Measurements from ENCODE around the gene PRPF18. TPM values are rescaled to one million over a fixed set of nuclear protein-coding genes. Genes with fewer than 3 reads are reported as not detected.

Gene PRPF18
- total RNA-seq, 1 donor from 2014 or later: 24.8 TPM

DNA sequence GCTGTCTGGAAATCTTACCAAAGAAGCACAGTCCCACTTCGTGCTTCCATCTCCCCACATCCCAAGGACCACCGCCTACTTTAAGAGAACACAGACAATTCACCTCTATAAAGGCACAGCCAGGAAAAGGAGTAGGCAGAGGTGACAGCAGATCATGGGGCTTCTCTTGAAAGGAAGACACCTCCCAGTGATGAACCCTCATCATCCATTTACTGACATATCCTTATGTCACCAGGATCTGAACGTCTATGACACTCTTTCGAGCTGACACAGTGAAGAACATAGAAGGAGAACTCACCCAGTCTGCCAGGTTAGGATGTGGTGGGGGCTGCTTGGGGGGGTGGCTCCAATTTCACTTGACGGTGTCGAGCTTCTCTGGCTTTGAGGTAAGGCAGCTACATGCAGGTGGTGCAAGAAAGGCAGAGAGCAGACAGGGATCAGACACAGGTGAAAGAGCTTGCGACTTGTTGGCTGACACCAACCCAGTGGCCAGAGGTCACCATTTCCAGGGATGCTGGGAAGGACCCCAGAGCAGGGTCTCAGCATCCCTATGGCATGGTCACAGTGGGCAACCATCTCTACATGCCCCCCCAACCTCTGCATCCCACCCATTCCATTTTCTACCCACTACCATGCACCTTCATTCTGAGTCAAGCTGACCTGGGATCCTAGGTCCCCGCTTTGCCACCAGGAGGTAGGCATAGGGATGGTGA, 67.5 kb downstream of the PRPF18 start:
- no peaks in the 10 kb centered on the region for H3K9me3 Mint-ChIP-seq
- no peak overlapping the region for H3K27ac Mint-ChIP-seq
- H3K27me3 Mint-ChIP-seq (ENCODE audit: insufficient read depth): no peaks in the 10 kb centered on the region
- peaks cover 5% of the 10 kb centered on the region for H3K36me3 Mint-ChIP-seq (ENCODE audit: low read depth)
- intact Hi-C loops (cut with micrococcal nuclease): no loop called here
- no peak for DNase-seq (ENCODE audit: low spot score)
- H3K4me1 Mint-ChIP-seq (ENCODE audit: low read depth): peaks cover under 1% of the 10 kb centered on the region
- H3K4me3 Mint-ChIP-seq: no peak overlapping the region

DNA sequence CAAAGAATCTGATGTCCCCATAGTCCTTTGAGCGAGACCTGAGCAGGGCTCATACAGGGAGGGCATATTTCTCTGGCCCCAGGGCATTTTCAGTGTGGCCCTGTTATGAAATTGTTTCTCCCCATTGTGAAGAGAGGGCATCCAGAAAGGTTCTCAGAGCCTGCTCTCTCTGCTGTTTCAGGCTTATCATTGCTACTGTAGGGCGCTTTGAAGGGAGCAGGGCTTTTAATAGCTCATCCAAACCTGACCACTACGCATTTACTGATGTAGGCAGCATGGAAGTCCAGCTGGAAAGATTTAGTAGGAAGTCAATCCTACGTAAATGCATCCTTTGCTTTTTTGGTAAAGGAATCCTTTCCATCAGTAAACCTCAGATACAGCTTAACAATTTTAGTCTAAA, 68.1 kb downstream of the PRPF18 start:
- DNase-seq (ENCODE audit: low spot score): no peak
- intact Hi-C loops (cut with micrococcal nuclease): no loop called here
- H3K36me3 Mint-ChIP-seq (ENCODE audit: low read depth): peaks cover 5% of the 10 kb centered on the region
- no peaks in the 10 kb centered on the region for H3K9me3 Mint-ChIP-seq
- H3K4me1 Mint-ChIP-seq (ENCODE audit: low read depth): peaks cover 2% of the 10 kb centered on the region
- no peak overlapping the region for H3K27ac Mint-ChIP-seq
- H3K4me3 Mint-ChIP-seq: no peak overlapping the region
- no peaks in the 10 kb centered on the region for H3K27me3 Mint-ChIP-seq (ENCODE audit: insufficient read depth)

DNA sequence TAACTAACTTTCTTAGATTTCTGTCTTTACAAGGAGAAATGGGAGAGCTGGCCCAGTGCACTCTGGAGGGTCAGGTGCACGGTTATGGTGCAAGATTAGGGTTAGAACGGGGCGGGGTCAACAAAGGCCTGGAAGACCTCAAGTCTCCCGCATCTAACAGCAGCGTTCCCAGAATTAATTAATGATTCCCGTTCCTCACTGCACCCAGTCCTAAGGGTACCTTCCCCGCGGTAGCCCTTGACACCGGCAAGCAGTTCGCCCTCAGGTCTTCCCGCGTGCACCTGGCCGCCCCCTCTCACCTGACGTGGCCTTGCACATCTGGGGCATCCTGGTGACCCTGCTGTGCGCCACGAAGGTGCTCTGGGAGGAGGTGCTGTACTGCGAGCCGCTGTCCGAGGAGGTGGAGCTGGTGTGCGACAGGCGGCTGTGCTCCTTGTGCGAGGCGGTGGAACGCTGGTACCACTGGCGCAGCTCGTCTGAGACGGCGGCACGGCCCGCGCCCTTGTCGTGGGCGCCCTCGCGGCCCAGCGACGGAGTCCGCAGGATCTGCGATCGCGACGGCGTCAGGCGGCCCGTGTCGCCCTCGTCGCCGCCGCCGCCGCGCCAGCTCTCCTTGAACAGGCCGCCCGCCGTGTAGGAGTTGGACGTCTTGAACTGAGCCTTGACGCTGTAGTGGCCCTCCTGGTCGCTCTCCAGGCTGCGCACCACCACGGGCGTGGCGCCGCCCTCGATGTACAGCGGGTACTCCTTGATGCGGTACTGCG, 69.8 kb downstream of the PRPF18 start:
- H3K27me3 Mint-ChIP-seq (ENCODE audit: insufficient read depth): peaks cover 2% of the 10 kb centered on the region
- H3K4me3 Mint-ChIP-seq: no peak overlapping the region
- intact Hi-C loops (cut with micrococcal nuclease): no loop called here
- peaks cover 5% of the 10 kb centered on the region for H3K36me3 Mint-ChIP-seq (ENCODE audit: low read depth)
- H3K9me3 Mint-ChIP-seq: no peaks in the 10 kb centered on the region
- no peak overlapping the region for H3K27ac Mint-ChIP-seq
- peaks cover 7% of the 10 kb centered on the region for H3K4me1 Mint-ChIP-seq (ENCODE audit: low read depth)
- no peak for DNase-seq (ENCODE audit: low spot score)

DNA sequence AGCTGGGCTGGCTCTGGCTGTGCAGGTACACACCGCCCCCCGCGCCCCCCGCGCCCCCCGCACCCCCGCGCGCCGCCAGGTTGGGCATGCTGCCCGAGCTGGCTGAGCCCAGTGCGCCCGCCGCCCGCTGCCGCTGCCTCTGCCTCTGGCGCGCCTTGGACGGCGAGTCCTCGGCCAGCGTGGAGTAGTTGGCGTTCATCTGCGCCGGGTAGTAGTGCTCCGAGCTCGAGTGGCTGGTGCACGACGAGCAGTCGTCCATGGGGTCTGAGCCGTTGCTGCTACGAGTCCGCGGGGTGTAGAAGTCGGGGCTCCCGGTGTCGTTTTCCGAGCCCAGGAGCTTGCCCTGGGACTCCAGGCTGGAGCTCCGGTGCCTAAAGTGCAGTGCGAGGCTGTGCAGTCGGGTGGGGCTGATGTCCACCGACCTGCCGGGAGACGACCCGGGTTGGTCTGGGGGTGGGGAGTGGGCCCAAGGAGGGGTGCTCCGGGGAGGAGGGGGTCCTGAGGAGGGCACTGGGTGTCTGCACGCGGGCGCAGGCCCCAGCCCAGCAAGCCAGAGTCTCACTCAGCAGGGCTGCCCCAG, 70.4 kb downstream of the PRPF18 start:
- no peak for DNase-seq (ENCODE audit: low spot score)
- Mint-ChIP-seq H3K36me3 (ENCODE audit: low read depth) (peaks cover 5% of the 10 kb centered on the region), H3K27me3 (ENCODE audit: insufficient read depth) (peaks cover 2% of the 10 kb centered on the region), H3K4me3 (no peak overlapping the region), H3K9me3 (no peaks in the 10 kb centered on the region), H3K27ac (no peak overlapping the region), H3K4me1 (ENCODE audit: low read depth) (peaks cover 7% of the 10 kb centered on the region)
- intact Hi-C loops (cut with micrococcal nuclease): no loop called here

DNA sequence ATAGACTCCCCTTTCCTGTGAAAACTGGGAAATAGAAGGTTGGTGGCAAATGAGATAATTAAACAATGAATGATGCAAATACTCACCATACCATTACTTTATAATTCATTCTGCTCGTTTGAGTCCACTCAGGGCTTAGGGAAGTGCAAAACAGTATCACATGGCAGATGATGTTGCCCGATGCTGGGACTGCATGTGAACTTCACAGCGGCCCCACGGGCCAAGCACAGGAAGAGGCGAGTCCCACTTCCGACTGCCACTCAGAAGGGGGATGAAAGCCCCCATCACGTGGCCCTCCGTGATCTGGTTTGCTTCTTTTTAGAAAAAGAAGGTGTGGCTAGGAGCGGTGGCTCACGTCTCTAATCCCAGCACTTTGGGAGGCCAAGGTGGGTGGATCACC, 71.5 kb downstream of the PRPF18 start:
- intact Hi-C loops (cut with micrococcal nuclease): no loop called here
- Mint-ChIP-seq H3K27me3 (ENCODE audit: insufficient read depth) (peaks cover 2% of the 10 kb centered on the region), H3K27ac (no peak overlapping the region), H3K4me1 (ENCODE audit: low read depth) (peaks cover 7% of the 10 kb centered on the region), H3K4me3 (no peak overlapping the region), H3K36me3 (ENCODE audit: low read depth) (peaks cover 5% of the 10 kb centered on the region), H3K9me3 (no peaks in the 10 kb centered on the region)
- no peak for DNase-seq (ENCODE audit: low spot score)

DNA sequence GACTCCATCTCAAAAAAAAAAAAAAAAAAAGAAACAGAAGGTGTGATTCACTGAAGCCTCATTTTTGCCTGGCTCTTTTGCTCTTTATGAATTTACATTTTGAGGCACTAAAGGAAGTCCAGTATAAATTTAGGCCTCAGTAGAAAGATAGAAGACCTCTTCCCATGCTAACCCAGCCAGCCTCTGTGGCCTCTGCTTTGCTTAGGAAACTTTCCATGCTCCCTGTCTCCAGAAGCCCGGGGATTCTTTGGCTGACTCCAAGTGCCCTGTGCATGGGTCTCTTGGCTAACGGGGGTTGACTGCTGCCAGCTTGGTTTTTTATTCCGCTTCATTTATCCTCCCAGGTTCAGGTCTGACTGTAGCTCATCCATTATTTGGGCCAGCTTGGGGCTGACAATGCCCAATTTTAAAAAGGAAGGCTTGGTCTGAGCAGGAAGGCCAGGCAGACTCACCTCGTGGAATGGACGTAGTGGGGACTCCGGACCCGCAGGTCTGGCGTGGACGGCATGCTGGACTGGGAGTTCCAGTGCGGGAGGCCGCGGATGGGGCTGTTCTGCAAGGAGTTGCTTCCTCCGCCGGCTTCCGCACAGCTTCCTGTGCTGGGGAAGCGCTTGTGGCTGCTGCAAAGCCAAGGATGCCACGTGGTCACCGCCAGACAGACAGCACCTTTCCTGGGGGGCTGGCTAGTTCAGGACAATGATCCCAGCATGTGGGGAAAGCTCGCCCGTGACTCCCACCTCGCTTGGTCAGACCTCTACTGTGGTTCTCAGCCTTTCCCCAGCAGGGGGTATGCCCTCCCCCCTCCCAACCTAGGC, 72.3 kb downstream of the PRPF18 start:
- no peak for DNase-seq (ENCODE audit: low spot score)
- Mint-ChIP-seq H3K27me3 (ENCODE audit: insufficient read depth) (peaks cover 2% of the 10 kb centered on the region), H3K9me3 (no peaks in the 10 kb centered on the region), H3K36me3 (ENCODE audit: low read depth) (peaks cover 3% of the 10 kb centered on the region), H3K4me3 (no peak overlapping the region), H3K27ac (no peak overlapping the region), H3K4me1 (ENCODE audit: low read depth) (peaks cover 7% of the 10 kb centered on the region)
- intact Hi-C loops (cut with micrococcal nuclease): no loop called here

DNA sequence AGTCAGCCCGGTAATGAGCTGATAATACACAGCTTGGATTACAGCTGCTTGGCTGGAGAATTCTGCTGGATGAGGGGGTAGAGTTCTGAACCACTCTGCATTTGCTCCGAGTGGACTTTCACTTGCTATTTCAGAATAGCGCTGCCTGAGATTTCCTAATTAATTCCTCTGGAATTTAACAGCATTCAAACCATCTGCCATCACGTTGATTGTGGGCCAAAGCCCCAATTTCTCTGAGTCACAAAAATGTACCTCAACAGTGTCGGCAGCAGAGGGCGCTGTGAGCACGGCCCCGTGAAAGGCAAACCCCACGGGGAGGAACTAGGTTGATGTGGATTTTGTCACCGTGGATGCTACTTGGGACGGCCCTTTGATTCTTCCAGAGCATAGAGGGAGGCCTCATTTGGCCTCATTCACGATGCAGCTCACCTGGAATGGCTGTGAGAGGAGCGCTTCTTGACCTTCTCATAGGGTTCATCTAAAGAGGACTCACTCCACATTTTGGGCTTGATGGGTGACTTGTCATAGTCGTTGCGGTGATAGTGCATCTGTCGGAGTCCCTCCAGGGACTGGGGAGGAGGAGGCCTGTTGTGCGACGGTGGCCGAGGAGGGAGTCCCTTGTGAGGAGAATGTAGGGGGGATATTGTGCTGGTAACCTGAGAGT, 73.3 kb downstream of the PRPF18 start:
- intact Hi-C loops (cut with micrococcal nuclease): loop anchor here (1.0 kb wide), 1 partner anchor 118 kb away; no protein-coding TSS in a partner anchor
- Mint-ChIP-seq H3K36me3 (ENCODE audit: low read depth) (peaks cover 2% of the 10 kb centered on the region), H3K4me1 (ENCODE audit: low read depth) (peaks cover 7% of the 10 kb centered on the region), H3K4me3 (no peak overlapping the region), H3K9me3 (no peaks in the 10 kb centered on the region), H3K27ac (no peak overlapping the region), H3K27me3 (ENCODE audit: insufficient read depth) (peaks cover 2% of the 10 kb centered on the region)
- peak; percentile 34 for DNase-seq (ENCODE audit: low spot score)

DNA sequence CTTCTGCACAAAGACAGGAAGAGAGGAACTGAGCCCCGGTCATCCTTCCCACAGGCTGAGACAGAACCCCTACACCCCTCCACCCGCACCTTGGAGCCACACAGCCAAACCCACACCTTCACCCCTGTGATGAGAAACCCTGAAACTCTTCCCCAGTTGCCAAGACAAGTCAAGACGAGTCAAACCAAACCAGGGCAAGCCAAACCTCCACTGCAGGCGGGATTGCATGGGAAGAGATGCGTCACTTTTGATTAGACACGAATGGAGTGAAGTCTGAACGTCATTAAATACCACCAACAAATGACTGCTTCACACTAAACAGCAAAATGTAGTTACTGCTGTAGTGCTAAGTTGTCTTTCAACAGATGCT, 73.8 kb downstream of the PRPF18 start:
- intact Hi-C loops (cut with micrococcal nuclease): loop anchor here (1.0 kb wide), 1 partner anchor 118 kb away; no protein-coding TSS in a partner anchor
- Mint-ChIP-seq H3K9me3 (no peaks in the 10 kb centered on the region), H3K27me3 (ENCODE audit: insufficient read depth) (peaks cover 2% of the 10 kb centered on the region), H3K27ac (no peak overlapping the region), H3K36me3 (ENCODE audit: low read depth) (peaks cover 2% of the 10 kb centered on the region), H3K4me1 (ENCODE audit: low read depth) (peaks cover 7% of the 10 kb centered on the region), H3K4me3 (no peak overlapping the region)
- no peak for DNase-seq (ENCODE audit: low spot score)

DNA sequence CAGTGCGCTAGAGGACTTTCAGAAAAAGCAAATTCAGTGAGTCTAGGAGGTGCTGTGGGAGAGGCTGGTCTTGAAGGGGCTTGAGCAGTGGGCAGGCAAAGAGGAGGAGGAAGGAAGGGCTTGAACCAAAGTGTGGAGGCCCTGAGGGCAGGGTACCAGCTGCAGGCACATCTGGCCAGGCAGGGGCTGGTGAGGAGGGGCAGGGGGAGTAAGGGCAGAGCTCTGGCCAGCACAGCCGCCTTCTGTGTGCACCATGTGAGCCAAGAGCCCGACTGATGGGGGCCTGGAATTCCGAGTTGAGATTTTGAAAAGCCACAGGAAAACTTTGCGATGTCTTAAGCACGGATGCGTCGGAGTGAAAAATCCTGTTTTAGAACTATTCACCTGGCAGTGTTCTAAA, 74.5 kb downstream of the PRPF18 start:
- intact Hi-C loops (cut with micrococcal nuclease): no loop called here
- no peaks in the 10 kb centered on the region for H3K9me3 Mint-ChIP-seq
- no peak for DNase-seq (ENCODE audit: low spot score)
- peaks cover 7% of the 10 kb centered on the region for H3K4me1 Mint-ChIP-seq (ENCODE audit: low read depth)
- no peak overlapping the region for H3K27ac Mint-ChIP-seq
- H3K4me3 Mint-ChIP-seq: no peak overlapping the region
- H3K36me3 Mint-ChIP-seq (ENCODE audit: low read depth): no peaks in the 10 kb centered on the region
- H3K27me3 Mint-ChIP-seq (ENCODE audit: insufficient read depth): peaks cover 2% of the 10 kb centered on the region

DNA sequence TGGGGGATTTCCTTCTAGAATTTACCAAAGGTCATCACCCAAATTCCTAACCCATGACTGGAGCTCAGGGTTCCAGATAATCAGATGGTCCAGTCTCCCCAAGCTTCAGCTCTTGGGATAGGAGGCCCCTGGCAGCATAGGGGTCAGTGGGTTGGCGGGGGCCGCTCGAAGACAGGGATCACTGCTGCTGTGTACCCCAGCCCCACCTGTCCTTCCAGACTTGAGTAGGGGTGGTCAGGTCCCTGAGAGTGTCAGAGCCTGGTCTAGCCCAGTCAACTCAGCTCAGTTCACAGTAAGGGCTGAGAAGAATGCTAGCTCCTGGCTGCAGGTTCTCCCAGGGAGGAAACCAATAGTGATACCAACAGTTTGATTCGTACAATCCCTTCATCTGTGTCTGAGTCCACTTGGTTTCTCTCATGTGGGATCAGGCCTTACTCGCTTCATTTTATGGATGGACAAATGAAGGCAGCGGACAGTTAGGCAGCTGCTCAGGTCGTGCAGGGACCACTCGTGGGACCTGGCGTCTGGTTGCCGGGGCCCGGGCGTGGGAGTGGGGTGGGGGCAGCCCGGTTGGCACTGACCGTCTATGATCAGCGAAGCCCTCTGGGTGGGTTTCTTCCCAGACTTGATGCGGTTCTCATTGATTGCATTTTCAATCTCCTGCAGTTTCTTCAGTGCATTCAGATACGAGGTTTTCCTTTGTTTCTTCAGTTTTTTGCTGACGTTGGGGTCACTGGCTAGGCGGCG, 78.9 kb downstream of the PRPF18 start:
- H3K4me1 Mint-ChIP-seq (ENCODE audit: low read depth): no peaks in the 10 kb centered on the region
- H3K36me3 Mint-ChIP-seq (ENCODE audit: low read depth): no peaks in the 10 kb centered on the region
- DNase-seq (ENCODE audit: low spot score): no peak
- H3K4me3 Mint-ChIP-seq: no peak overlapping the region
- no peaks in the 10 kb centered on the region for H3K27me3 Mint-ChIP-seq (ENCODE audit: insufficient read depth)
- intact Hi-C loops (cut with micrococcal nuclease): no loop called here
- no peak overlapping the region for H3K27ac Mint-ChIP-seq
- H3K9me3 Mint-ChIP-seq: no peaks in the 10 kb centered on the region

DNA sequence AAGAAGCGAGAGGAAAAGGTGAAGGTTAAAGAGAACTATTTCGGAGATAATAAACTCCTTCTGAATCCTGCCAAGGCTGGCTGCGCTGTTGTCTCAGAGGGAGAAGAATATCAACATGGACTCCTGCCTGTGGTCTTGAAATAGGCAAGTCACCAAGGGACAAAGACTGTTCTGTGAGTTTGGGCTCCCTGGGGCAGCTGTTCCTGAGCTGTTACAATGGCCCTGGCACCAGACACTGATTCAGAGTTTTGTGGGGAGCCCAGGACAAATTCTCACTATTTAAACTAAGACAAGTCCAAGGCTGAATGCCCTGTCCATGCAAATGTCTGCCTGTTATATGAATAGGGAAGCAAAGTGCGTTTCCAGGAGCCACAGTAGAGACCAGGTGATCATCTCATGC, 81.4 kb downstream of the PRPF18 start:
- Mint-ChIP-seq H3K27ac (no peak overlapping the region), H3K4me3 (no peak overlapping the region), H3K4me1 (ENCODE audit: low read depth) (no peaks in the 10 kb centered on the region), H3K27me3 (ENCODE audit: insufficient read depth) (no peaks in the 10 kb centered on the region), H3K36me3 (ENCODE audit: low read depth) (no peaks in the 10 kb centered on the region), H3K9me3 (no peaks in the 10 kb centered on the region)
- intact Hi-C loops (cut with micrococcal nuclease): no loop called here
- DNase-seq (ENCODE audit: low spot score): no peak
